Testis (tissue), 2 donors: ENCODE results near the gene TMEM38B.

Experiments
- POLR2A ChIP-seq: fragments of 450-650 bp; IDR thresholded peaks from one replicate; pipeline ENCODE4 v1.6.1; 2017; ENCODE audit warnings: antibody characterized with exemption, mild to moderate bottlenecking, moderate library complexity
- TF ChIP-seq, protein P1 (sequence below), 3 experiments: fragments of 450-650 bp in 2 of 3; fragments of 200-600 bp in 1 of 3; sonication (generic) in 1 of 3; IDR thresholded peaks; one replicate each; pipeline ENCODE4 v1.5.1; 2016 to 2019; ENCODE audit warnings: antibody characterized with exemption in 3 of 3, mild to moderate bottlenecking in 2 of 3, moderate library complexity in 1 of 3

DNA sequence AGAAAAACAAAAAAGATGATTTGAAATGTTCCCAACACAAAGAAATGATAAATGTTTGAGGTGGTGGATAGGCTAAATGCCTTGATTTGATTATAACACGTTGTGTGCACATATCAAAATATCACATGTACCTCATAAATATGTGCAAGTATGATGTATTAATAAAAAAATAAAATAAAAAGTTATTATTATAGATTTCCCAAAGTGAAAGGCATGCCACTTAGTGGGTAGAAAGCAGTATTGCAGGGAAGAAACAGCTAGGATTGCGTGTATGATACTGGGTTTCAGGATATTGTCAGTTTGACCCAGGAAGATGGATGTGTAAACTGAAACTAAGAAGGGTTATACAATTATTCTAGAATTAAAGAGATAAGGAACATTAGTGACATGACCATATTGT is 3.6 kb upstream of the TMEM38B start:
- TF ChIP-seq, protein P1, sequence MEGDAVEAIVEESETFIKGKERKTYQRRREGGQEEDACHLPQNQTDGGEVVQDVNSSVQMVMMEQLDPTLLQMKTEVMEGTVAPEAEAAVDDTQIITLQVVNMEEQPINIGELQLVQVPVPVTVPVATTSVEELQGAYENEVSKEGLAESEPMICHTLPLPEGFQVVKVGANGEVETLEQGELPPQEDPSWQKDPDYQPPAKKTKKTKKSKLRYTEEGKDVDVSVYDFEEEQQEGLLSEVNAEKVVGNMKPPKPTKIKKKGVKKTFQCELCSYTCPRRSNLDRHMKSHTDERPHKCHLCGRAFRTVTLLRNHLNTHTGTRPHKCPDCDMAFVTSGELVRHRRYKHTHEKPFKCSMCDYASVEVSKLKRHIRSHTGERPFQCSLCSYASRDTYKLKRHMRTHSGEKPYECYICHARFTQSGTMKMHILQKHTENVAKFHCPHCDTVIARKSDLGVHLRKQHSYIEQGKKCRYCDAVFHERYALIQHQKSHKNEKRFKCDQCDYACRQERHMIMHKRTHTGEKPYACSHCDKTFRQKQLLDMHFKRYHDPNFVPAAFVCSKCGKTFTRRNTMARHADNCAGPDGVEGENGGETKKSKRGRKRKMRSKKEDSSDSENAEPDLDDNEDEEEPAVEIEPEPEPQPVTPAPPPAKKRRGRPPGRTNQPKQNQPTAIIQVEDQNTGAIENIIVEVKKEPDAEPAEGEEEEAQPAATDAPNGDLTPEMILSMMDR (IDR thresholded peaks at IDR 0.05), result peak in 2 of 3 experiments; percentile 14 to 49
- TF ChIP-seq POLR2A, result no peak
